ENCODE results near the gene PODNL1. TPM values are rescaled to one million over a fixed set of nuclear protein-coding genes. Genes with fewer than 3 reads are reported as not detected.

PODNL1 gene
- total RNA-seq: under 1 TPM; 0.34 to 0.50 TPM

DNA sequence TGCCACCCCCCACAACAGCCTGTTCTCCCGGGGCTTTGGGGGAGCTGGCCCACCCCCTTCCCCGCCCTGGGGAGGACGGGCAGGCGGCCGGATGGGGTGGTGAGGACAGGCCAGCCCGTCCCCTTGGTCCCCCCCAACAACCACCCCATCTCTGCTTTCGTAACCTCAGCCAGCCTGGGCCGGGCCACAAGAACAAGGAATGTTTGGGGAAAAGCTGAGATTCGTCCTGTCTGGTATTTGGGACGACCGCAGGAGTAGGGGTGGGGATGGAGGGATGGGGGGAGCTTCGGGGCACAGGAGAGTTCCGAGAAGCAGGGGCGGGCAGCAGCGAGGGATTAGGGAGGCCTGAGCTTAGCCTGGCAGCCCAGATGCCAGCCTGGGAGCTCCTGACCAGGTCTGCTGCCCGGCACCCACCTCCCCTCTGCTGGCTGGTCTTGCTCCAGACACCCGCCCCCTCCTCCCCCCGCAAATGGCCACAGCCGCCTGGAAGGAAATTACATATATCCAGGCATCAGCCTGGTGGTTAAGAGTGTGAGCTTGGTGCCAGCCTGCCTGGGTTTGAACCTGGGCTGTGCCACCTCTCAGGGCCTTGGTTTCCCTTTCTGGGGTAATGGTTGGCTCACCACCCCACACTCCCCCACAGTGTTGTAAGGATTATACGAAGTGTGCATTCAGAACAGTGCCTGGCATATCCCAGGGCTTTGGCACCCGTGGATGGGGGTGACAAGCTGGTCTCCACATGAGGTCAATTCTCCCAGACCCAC lies at the start of gene PODNL1:
TSS of gene PODNL1 (minus strand) at position 117 of the 764 bp plus-strand sequence. CDS start 236 bp downstream, outside the sequence.
- Mint-ChIP-seq H3K27me3 (peaks cover 9% of the 10 kb centered on the region), H3K27ac (no peak within 1 kb of the TSS), H3K9me3 (no peaks in the 10 kb centered on the region), H3K4me3 (no peak within 1 kb of the TSS), H3K4me1 (ENCODE audit: low read depth) (peaks cover 4% of the 10 kb centered on the region), H3K36me3 (no peaks in the 10 kb centered on the region)
- ChIA-PET POLR2A (no interaction called here), CTCF (no interaction called here)
- intact Hi-C loops (cut with micrococcal nuclease): no loop called here
- DNase-seq: no peak

- POLR2A ChIA-PET: interaction anchor here (0.6 to 1.6 kb wide), 4 partner anchors 11 to 34 kb away, joined by 3 to 11 read pairs (median 6); partner anchors contain the start of gene RFX1
Observed at GRCh38 chr19:13987101-13987890, 49.1 kb upstream of the PODNL1 start.

GRCh38 chr19:13986348-13986904 lies 48.2 kb upstream of the PODNL1 start:
- intact Hi-C loops (cut with micrococcal nuclease): loop anchor here (1.0 to 10.0 kb wide), 4 partner anchors 20 to 102 kb away; partner anchors contain the start of genes DCAF15, IL27RA and RFX1
- peaks cover 19% of the 10 kb centered on the region for H3K36me3 Mint-ChIP-seq
- H3K4me3 Mint-ChIP-seq: peak overlapping the region; percentile 62
- CTCF ChIA-PET: interaction anchor here (0.7 to 1.9 kb wide), 6 partner anchors 17 to 85 kb away, joined by 3 to 7 read pairs (median 4); partner anchors contain the start of gene IL27RA
- no peaks in the 10 kb centered on the region for H3K27me3 Mint-ChIP-seq
- peak overlapping the region; percentile 97 for H3K27ac Mint-ChIP-seq
- H3K9me3 Mint-ChIP-seq: no peaks in the 10 kb centered on the region
- peak; percentile 100 for DNase-seq
- POLR2A ChIA-PET: interaction anchor here (0.6 to 1.6 kb wide), 4 partner anchors 12 to 33 kb away, joined by 3 to 11 read pairs (median 6); partner anchors contain the start of gene RFX1
- H3K4me1 Mint-ChIP-seq (ENCODE audit: low read depth): peaks cover 58% of the 10 kb centered on the region

More at GRCh38 chr19:13987101-13987890, 49.1 kb upstream of the PODNL1 start:
- no peaks in the 10 kb centered on the region for H3K27me3 Mint-ChIP-seq
- peaks cover 19% of the 10 kb centered on the region for H3K36me3 Mint-ChIP-seq
- peaks cover 58% of the 10 kb centered on the region for H3K4me1 Mint-ChIP-seq (ENCODE audit: low read depth)
- no peaks in the 10 kb centered on the region for H3K9me3 Mint-ChIP-seq
- intact Hi-C loops (cut with micrococcal nuclease): loop anchor here (10.0 kb wide), 1 partner anchor 102 kb away; no protein-coding TSS in a partner anchor
- peak overlapping the region; percentile 97 for H3K27ac Mint-ChIP-seq
- H3K4me3 Mint-ChIP-seq: peak overlapping the region; percentile 62
- no peak for DNase-seq
- CTCF ChIA-PET: interaction anchor here (0.6 to 1.9 kb wide), 7 partner anchors 16 to 106 kb away, joined by 3 to 7 read pairs (median 3); partner anchors contain the start of gene IL27RA

DNA sequence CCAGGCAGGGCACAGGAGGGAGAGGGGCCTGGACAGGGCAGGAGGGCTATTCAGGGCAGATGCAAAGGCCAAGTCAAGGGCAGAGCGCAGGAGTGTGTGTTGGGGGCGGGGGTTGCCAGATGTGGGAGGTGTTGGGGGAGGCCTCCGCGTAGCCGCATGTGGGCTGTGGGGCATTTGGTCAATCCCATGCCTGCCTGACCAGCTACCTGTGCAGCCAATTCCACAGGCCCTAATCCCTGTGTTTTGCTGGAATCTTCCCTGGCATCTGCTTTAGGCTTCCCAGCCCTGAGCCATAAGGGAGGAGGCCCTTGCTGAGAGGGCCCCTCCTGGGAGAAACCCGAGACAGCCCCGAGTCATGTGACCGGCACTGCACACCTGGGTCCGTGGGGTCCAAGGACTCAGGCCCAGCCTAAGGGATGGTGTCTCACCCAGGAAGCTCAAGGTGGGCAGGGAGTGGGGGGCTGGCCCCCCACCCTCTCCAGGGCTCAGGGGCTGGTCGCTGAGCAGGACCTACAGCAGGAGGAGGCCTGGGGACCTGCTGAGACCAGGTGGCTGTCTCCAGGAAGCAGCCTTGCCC lies 47.6 kb upstream of the PODNL1 start:
- intact Hi-C loops (cut with micrococcal nuclease): loop anchor here (1.0 to 10.0 kb wide), 4 partner anchors 20 to 101 kb away; partner anchors contain the start of genes DCAF15, IL27RA and RFX1
- POLR2A ChIA-PET: interaction anchor here (0.6 to 2.3 kb wide), 7 partner anchors 12 to 419 kb away, joined by 3 to 11 read pairs (median 5); partner anchors contain the start of genes DCAF15, IL27RA and RFX1
- no peaks in the 10 kb centered on the region for H3K27me3 Mint-ChIP-seq
- H3K27ac Mint-ChIP-seq: peak overlapping the region; percentile 97
- peak; percentile 46 for DNase-seq
- CTCF ChIA-PET: interaction anchor here (1.0 to 1.2 kb wide), 5 partner anchors 16 to 104 kb away, joined by 3 to 4 read pairs (median 3); no protein-coding TSS in a partner anchor
- peak overlapping the region; percentile 13 for H3K4me3 Mint-ChIP-seq
- H3K4me1 Mint-ChIP-seq (ENCODE audit: low read depth): peaks cover 56% of the 10 kb centered on the region
- H3K36me3 Mint-ChIP-seq: peaks cover 19% of the 10 kb centered on the region
- no peaks in the 10 kb centered on the region for H3K9me3 Mint-ChIP-seq

DNA sequence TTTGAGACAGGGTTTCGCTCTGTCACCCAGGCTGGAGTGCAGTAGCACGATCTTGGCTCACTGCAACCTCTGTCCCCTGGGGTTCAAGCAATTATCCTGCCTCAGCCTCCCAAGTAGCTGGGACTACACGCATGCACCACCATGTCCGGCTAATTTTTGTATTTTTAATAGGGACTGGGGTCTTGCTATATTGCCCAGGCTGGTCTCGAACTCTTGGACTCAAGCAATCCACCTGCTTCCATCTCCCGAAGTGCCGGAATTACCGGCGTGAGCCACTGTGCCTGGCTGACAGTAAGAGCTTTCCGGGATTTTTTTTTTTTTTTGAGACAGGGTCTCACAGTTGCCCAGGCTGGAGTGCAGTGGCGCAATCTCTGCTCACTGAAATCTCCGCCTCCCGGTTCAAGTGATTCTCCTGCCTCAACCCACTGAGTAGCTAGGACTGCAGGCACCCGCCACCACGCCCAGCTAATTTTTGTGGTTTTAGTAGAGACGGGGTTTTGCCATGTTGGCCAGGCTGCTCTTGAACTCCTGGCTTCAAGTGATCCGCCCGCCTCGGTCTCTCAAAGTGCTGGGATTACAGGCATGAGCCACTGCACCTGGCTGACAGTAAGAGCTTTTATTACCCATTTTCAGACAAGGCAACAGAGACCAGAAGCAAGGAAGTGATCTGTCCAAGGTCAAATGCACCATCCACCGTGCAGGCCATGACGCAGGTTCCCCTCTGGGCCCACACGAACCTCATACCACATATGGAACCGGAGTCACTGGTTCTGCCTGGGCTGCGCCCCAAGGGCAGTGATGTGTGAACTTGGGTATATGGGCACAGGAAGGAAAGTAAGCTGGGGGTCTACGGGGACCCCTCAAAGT lies 46.9 kb upstream of the PODNL1 start:
- peak; percentile 49 for DNase-seq
- CTCF ChIA-PET: interaction anchor here (1.2 to 1.3 kb wide), 4 partner anchors 15 to 363 kb away, joined by 3 read pairs; no protein-coding TSS in a partner anchor
- Mint-ChIP-seq H3K4me1 (ENCODE audit: low read depth) (peaks cover 55% of the 10 kb centered on the region), H3K9me3 (no peaks in the 10 kb centered on the region), H3K27me3 (no peaks in the 10 kb centered on the region), H3K36me3 (peaks cover 17% of the 10 kb centered on the region), H3K27ac (peak overlapping the region; percentile 97), H3K4me3 (peak overlapping the region; percentile 13)
- POLR2A ChIA-PET: interaction anchor here (0.6 to 2.3 kb wide), 5 partner anchors 14 to 419 kb away, joined by 3 to 6 read pairs (median 5); partner anchors contain the start of genes DCAF15 and IL27RA
- intact Hi-C loops (cut with micrococcal nuclease): loop anchor here (10.0 kb wide), 1 partner anchor 100 kb away; no protein-coding TSS in a partner anchor

DNA sequence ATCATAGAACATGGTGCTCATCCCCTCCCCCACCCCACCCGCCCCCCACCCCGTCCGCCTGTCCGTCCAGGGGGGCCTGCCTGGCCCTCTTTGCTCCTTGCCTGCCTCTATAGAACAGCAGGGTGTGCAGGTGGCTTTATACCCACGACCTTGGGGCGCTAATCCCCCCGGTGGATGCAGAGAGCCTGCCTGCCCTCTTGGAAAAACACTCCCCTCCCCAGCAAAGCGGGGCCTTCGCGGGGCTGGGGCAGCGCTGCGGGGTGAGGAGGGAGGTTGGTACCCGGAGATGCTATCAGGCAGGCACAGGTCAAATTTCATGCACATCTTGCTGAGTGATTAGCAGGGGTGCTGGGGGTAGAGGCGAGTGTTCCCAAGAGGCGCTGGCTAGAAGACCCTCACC lies 46.0 kb upstream of the PODNL1 start:
- peaks cover 49% of the 10 kb centered on the region for H3K4me1 Mint-ChIP-seq (ENCODE audit: low read depth)
- ChIA-PET POLR2A (interaction anchor here (2.3 kb wide), 1 partner anchor 13 kb away, joined by 6 read pairs; no protein-coding TSS in a partner anchor), CTCF (interaction anchor here (1.3 kb wide), 1 partner anchor 364 kb away, joined by 3 read pairs; no protein-coding TSS in a partner anchor)
- intact Hi-C loops (cut with micrococcal nuclease): loop anchor here (10.0 kb wide), 1 partner anchor 99 kb away; no protein-coding TSS in a partner anchor
- H3K27ac Mint-ChIP-seq: peak overlapping the region; percentile 59
- no peak for DNase-seq
- peaks cover 10% of the 10 kb centered on the region for H3K36me3 Mint-ChIP-seq
- H3K4me3 Mint-ChIP-seq: no peak overlapping the region
- no peaks in the 10 kb centered on the region for H3K9me3 Mint-ChIP-seq
- H3K27me3 Mint-ChIP-seq: no peaks in the 10 kb centered on the region

DNA sequence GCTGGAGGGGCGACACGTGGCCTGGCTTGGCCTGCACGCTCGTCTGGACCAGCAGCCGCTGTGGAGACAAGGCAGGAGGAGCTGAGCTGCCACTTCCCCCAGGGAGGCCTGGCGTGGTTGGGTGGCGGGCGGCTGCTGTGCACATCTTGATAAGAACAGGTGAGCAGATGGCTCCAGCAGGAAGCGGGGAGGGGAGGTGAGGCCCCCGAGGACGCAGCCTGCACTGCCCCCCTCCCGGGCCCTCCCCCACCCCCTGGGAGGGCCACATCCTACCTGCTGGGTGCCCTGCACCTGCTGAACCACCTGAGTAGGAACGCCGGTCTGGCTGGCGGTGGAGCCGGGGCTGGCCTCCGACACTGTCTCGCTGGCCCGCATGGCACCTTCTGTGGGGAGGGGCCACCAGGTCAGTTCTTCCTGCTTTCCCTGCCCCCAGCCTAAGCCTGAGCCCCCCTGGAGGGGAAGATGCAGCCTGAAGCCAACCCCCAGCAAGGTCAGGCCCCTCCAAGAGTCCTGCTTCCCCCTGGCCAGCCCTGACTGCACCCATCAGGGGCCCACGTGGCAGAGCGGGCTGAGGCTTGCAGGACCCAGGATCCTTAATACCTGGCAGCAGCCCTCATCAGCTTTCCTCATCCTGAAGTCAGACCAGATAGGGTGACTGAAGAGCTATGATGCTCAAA lies 45.1 kb upstream of the PODNL1 start:
- POLR2A ChIA-PET: no interaction called here
- H3K27ac Mint-ChIP-seq: peak overlapping the region; percentile 51

GRCh38 chr19:13982773-13983172 lies 44.6 kb upstream of the PODNL1 start:
- POLR2A ChIA-PET: no interaction called here
- peak overlapping the region; percentile 51 for H3K27ac Mint-ChIP-seq

More for the DNA sequence above, 45.1 kb upstream of the PODNL1 start:
- H3K27me3 Mint-ChIP-seq: no peaks in the 10 kb centered on the region
- peaks cover 43% of the 10 kb centered on the region for H3K4me1 Mint-ChIP-seq (ENCODE audit: low read depth)
- peaks cover 4% of the 10 kb centered on the region for H3K36me3 Mint-ChIP-seq
- CTCF ChIA-PET: no interaction called here
- H3K4me3 Mint-ChIP-seq: no peak overlapping the region
- no peaks in the 10 kb centered on the region for H3K9me3 Mint-ChIP-seq
- intact Hi-C loops (cut with micrococcal nuclease): loop anchor here (10.0 kb wide), 1 partner anchor 99 kb away; no protein-coding TSS in a partner anchor
- DNase-seq: no peak

DNA sequence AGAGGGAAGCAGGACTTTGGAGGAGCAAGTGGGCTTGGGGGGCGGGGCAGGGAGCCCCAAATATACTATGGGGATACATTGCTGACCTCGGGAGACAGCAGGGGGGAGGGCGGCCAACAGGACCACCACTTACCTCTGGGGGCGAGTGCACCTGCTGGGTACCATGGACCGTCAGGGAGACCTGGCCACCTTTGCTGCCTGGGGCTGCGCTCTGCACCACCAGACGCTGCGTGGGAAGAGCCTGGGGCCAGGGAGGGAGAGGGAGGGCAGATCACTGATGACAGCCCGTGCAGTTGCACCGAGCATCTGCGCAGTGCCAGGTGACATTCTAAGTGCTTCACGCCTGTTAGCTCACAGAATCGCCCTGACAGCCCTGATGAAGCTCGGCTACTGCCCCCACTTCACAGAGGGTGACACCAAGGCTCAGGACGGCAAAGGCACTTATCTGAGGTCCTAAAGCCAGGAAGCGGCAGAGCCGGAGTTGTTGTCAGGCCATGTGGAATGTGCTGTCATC lies 43.8 kb upstream of the PODNL1 start:
- ChIA-PET POLR2A (no interaction called here), CTCF (no interaction called here)
- no peak overlapping the region for H3K4me3 Mint-ChIP-seq
- no peak for DNase-seq
- H3K27ac Mint-ChIP-seq: no peak overlapping the region
- peaks cover 3% of the 10 kb centered on the region for H3K36me3 Mint-ChIP-seq
- H3K4me1 Mint-ChIP-seq (ENCODE audit: low read depth): peaks cover 30% of the 10 kb centered on the region
- no peaks in the 10 kb centered on the region for H3K9me3 Mint-ChIP-seq
- no peaks in the 10 kb centered on the region for H3K27me3 Mint-ChIP-seq
- intact Hi-C loops (cut with micrococcal nuclease): loop anchor here (10.0 kb wide), 1 partner anchor 97 kb away; no protein-coding TSS in a partner anchor

More at GRCh38 chr19:13982773-13983172, 44.6 kb upstream of the PODNL1 start:
- intact Hi-C loops (cut with micrococcal nuclease): loop anchor here (10.0 kb wide), 1 partner anchor 98 kb away; no protein-coding TSS in a partner anchor
- Mint-ChIP-seq H3K9me3 (no peaks in the 10 kb centered on the region), H3K36me3 (peaks cover 3% of the 10 kb centered on the region), H3K4me1 (ENCODE audit: low read depth) (peaks cover 37% of the 10 kb centered on the region), H3K27me3 (no peaks in the 10 kb centered on the region), H3K4me3 (no peak overlapping the region)
- CTCF ChIA-PET: no interaction called here
- DNase-seq: no peak
